PC-9 (cell line): ENCODE data around the gene ROBO4.

Experiments
- CTCF ChIP-seq: fragments of 200-600 bp; sonication (generic); conservative IDR thresholded peaks from 2 replicates; pipeline ENCODE4 v1.6.1; 2017; ENCODE audit warnings: mixed run types, antibody characterized with exemption, mild to moderate bottlenecking, moderate library complexity
- EZH2 ChIP-seq: fragments of 200-600 bp; sonication (generic); IDR thresholded peaks from 2 replicates; pipeline ENCODE4 v1.8.0; 2017; ENCODE audit warnings: antibody characterized with exemption, low read depth

DNA sequence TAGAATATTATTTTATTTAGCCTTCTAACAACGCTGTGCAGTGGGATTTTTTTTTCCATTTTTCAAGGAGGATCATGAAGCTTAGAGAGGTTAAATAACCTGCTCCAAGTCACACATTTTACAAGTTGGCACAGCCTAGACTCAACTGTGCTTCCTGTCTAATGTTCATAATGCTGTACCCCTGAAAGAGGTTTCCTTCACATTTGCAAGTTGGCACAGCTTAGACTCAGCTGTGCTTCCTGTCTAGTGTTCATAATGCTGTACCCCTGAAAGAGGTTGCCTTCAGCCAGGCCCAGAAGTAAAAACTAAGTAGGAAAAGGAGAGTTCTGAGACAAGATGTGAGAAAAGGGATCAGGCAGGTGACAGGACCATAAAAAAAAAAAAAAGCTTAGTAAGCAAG is 46.1 kb upstream of the ROBO4 start:
- TF ChIP-seq EZH2 (no peak), CTCF (no peak)
